ENCODE measurements around the gene DCTN5. TPM values are rescaled to one million over a fixed set of nuclear protein-coding genes. Genes with fewer than 3 reads are reported as not detected.
"Not testable (repeated sequence)": the region's sequence is repeated elsewhere in the genome, so short reads cannot be mapped to it uniquely, and the experiment has no call there.

The DCTN5 gene
- total RNA-seq, 4 donors from 2014 or later: 38.3 to 75.8 (median 49.2) TPM

DNA sequence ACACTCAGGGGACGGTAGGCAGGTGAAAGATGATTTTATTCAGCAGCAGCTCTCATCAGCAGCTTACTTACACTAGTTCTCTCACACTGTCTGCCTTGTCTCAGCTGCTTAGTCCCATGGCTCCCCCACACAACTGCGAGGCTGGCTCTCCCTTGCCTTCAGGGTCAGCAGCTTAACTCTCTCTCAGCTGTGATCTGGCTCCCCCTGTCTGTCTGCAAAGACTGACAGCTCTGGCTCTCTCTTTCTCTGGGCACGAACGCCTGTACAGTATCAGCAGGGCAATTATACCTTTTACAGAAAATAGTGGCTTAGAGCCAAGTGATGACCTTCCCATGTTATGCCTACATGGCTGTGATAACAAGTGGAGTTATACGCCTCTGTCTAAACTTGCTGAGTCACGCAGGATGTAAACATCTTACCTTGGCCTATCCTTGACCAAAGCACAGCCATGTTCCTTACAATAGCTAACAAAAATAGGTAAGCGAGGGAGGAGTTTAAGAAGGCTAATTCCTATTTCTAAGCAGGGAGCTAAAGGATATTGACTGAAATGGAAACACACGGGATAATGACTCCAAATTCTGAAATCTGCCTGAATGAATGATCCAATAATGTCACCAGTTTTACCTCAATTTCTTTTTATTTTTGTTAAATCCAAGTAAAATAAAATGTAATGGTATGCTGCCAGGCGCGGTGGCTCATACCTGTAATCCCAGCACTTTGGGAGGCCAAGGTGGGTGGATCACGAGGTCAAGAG, 44.1 kb upstream of the DCTN5 start:
- Histone ChIP-seq H3K4me3 (no peak overlapping the region), H3K4me1 (peaks cover 17 to 34% (median 22%) of the 10 kb centered on the region in 3 donors), H3K9me3 (no peaks in the 10 kb centered on the region), H3K27me3 (no peaks in the 10 kb centered on the region), H3K36me3 (peaks cover 0 to 39% (median 0%) of the 10 kb centered on the region in 3 donors), H3K27ac (peak overlapping the region in 1 of 4 donors; percentile 82)
- 72 to 78% methylated on average over 11 of the region's 11 CpGs for WGBS, 2 donors
- intact Hi-C loops (cut with DNase I): no loop called here
- no peak for DNase-seq
- no peak for TF ChIP-seq POLR2A (IDR thresholded peaks at IDR 0.05)
- TF ChIP-seq, protein P1, sequence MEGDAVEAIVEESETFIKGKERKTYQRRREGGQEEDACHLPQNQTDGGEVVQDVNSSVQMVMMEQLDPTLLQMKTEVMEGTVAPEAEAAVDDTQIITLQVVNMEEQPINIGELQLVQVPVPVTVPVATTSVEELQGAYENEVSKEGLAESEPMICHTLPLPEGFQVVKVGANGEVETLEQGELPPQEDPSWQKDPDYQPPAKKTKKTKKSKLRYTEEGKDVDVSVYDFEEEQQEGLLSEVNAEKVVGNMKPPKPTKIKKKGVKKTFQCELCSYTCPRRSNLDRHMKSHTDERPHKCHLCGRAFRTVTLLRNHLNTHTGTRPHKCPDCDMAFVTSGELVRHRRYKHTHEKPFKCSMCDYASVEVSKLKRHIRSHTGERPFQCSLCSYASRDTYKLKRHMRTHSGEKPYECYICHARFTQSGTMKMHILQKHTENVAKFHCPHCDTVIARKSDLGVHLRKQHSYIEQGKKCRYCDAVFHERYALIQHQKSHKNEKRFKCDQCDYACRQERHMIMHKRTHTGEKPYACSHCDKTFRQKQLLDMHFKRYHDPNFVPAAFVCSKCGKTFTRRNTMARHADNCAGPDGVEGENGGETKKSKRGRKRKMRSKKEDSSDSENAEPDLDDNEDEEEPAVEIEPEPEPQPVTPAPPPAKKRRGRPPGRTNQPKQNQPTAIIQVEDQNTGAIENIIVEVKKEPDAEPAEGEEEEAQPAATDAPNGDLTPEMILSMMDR (IDR thresholded peaks at IDR 0.05): peak in 1 of 6 experiments; percentile 9

DNA sequence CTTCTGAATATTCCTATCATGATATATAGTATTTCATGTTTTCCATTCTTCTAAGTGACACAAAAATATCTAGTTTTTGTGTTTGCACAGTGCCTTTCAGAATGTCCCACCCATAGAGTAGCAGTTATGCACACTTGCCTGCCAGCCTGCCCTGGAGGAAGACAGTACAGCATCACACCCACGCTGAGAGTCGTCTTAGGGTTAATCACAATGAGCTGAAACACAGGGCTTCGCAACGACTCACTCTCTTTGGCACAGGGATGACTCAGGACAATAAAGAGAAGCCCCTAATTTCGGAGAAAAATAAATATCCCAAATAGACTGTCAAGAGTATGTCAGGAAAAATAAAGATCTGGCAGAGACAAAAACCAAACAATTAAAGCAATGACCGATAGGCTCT, 33.5 kb upstream of the DCTN5 start:
- whole genome bisulfite sequencing, 2 donors: 51 to 60% methylated on average over 6 of the region's 6 CpGs
- intact Hi-C loops (cut with DNase I): no loop called here
- Histone ChIP-seq H3K9me3 (no peaks in the 10 kb centered on the region), H3K4me3 (no peak overlapping the region), H3K4me1 (no peaks in the 10 kb centered on the region), H3K27ac (no peak overlapping the region), H3K27me3 (no peaks in the 10 kb centered on the region), H3K36me3 (peaks cover 0 to 100% (median 4%) of the 10 kb centered on the region in 3 donors)
- no peak for TF ChIP-seq POLR2A (IDR thresholded peaks at IDR 0.05)
- TF ChIP-seq, protein P1 (IDR thresholded peaks at IDR 0.05): no peak
- no peak for DNase-seq

DNA sequence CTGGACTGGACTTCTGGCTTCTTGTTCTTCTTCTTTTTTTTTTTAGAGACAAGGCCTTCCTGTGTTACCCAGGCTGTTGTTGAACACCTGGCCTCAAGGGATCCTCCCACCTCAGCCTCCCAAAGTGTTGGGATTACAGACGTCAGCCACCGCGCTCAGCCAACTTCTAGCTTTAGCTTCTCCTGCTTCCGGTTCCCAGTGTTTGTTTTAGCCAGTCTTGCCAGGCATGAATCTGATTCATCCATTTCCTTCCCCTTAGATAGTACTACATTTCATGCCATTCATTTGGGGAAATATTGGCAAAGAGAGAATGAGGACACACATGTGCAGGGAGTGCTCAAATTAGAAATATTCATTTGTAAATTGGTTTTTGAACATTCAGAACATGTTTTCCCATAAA, 33.1 kb upstream of the DCTN5 start:
- no peaks in the 10 kb centered on the region for H3K27me3 ChIP-seq
- H3K9me3 ChIP-seq: no peaks in the 10 kb centered on the region
- WGBS, 2 donors: 57 to 64% methylated on average over 4 of the region's 4 CpGs
- no peaks in the 10 kb centered on the region for H3K4me1 ChIP-seq
- DNase-seq: no peak
- H3K4me3 ChIP-seq: no peak overlapping the region
- TF ChIP-seq, protein P1 (IDR thresholded peaks at IDR 0.05): no peak
- no peak for TF ChIP-seq POLR2A (IDR thresholded peaks at IDR 0.05)
- H3K27ac ChIP-seq: no peak overlapping the region
- intact Hi-C loops (cut with DNase I): no loop called here
- H3K36me3 ChIP-seq: peaks cover 0 to 100% (median 4%) of the 10 kb centered on the region in 3 donors

DNA sequence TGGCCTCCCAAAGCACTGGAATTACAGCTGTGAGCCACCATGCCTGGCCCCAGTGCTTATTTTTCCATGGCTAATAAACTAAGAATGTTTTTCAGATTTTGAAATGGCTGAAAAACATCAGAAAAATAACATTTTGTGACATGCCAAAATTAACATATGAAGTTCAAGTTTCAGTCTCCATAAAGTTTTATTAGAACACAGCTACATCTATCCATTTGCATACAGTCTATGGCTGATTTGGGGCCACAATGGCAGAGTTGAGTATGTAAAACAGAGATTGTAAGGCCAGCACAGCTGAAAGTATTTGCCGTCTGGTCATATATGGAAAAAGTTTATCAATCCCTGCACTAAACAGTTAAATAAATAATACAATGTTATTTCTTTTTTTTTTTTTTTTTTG, 31.3 kb upstream of the DCTN5 start:
- Histone ChIP-seq H3K9me3 (no peaks in the 10 kb centered on the region), H3K4me3 (no peak overlapping the region), H3K4me1 (no peaks in the 10 kb centered on the region), H3K27me3 (no peaks in the 10 kb centered on the region), H3K27ac (no peak overlapping the region), H3K36me3 (peaks cover 0 to 97% (median 4%) of the 10 kb centered on the region in 3 donors)
- WGBS, 2 donors: 92 to 100% methylated on average over 1 of the region's 1 CpG
- intact Hi-C loops (cut with DNase I): no loop called here
- TF ChIP-seq, protein P1 (IDR thresholded peaks at IDR 0.05): no peak
- TF ChIP-seq POLR2A (IDR thresholded peaks at IDR 0.05): no peak
- DNase-seq: no peak

DNA sequence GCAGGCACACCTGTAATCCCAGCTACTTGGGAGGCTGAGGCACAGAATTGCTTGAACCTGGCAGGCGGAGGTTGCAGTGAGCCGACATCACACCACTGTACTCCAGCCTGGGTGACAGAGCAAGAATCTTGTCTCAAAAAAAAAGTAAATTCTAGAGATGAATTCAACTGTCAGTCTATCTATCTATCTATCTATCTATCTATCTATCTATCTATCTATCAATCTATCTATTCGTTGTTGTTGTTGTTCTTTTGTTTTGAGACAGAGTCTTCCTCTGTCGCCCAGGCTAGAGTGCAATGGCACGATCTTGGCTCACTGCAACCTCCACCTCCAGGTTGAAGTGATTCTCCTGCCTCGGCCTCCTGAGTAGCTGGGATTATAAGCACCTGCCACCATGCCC, 30.4 kb upstream of the DCTN5 start:
- intact Hi-C loops (cut with DNase I); H3K4me1 ChIP-seq; H3K9me3 ChIP-seq; H3K4me3 ChIP-seq; H3K27ac ChIP-seq; DNase-seq; H3K27me3 ChIP-seq: not testable (repeated sequence)
- H3K36me3 ChIP-seq: peaks cover 0 to 97% (median 8%) of the 10 kb centered on the region in 3 donors
- 94 to 97% methylated on average over 6 of the region's 6 CpGs for WGBS, 2 donors
